HCT116 (cell line): ENCODE measurements around the gene FBXW8. TPM values are rescaled to one million over a fixed set of nuclear protein-coding genes. Genes with fewer than 3 reads are reported as not detected.

ENCODE experiments used
- ATAC-seq: fragments of 200-7000 bp; cut with Tn5 transposase; 2 replicates; pipeline ENCODE4 v1.9.1; 2020; ENCODE audit warnings: mild to moderate bottlenecking, moderate library complexity
- BruUV-seq: library from RNA; stranded (reverse); fragments of 400-500 nt; replicated peaks from 2 replicates; lab custom pipeline; 2021; lab: Mats Ljungman, UMichigan
- CTCF ChIA-PET: fragments of 300-600 bp; sonication (Branson Sonifier 250); formaldehyde crosslinking; loops from one replicate; lab custom pipeline; 2021; ENCODE audit warnings: antibody characterized with exemption; lab: Charles Lee
- POLR2A ChIA-PET: fragments of 300-600, 350-600 bp; sonication (Branson Sonifier 250); formaldehyde crosslinking; loops from one replicate; lab custom pipeline; 2021; ENCODE audit warnings: antibody characterized with exemption; lab: Charles Lee
- RAD21 ChIA-PET, 2 experiments: fragments of 300-600 bp; sonication (Branson Sonifier 250); formaldehyde crosslinking; loops; one replicate each; lab custom pipeline; 2023; ENCODE audit warnings: low total read pairs in 2 of 2; ENCODE audit not compliant: uncharacterized antibody in 2 of 2, unreplicated experiment in 2 of 2, low non-redundant PET in 1 of 2; lab: Charles Lee
- DNase-seq: peaks from one replicate; pipeline ENCODE4 v3.0.0-alpha.2; 2010; ENCODE audit warnings: low read depth, low spot score
- H2AFZ ChIP-seq: fragments of 200-600 bp; shearing (Covaris generic), sonication (generic); 2 replicates; pipeline ENCODE4 v1.6.1; 2017; ENCODE audit warnings: low read depth, mixed run types, mixed read lengths, antibody characterized with exemption, low read length; ENCODE audit not compliant: poor library complexity, severe bottlenecking
- H3K27ac ChIP-seq: 2 replicates; pipeline ENCODE4 v1.5.1; 2012; ENCODE audit warnings: low read depth, low read length
- H3K27me3 ChIP-seq: fragments of 200-600 bp; sonication (generic); 2 replicates; pipeline ENCODE4 v1.6.1; 2016; ENCODE audit warnings: mixed run types, low read length, mixed read lengths; ENCODE audit not compliant: insufficient read depth
- H3K36me3 ChIP-seq, 2 experiments: fragments of 200-500 bp in 1 of 2; fragments of 200-600 bp in 1 of 2; sonication (Bioruptor generic) in 1 of 2; sonication (generic) in 1 of 2; 2 replicates each; pipeline versions ENCODE4 v1.5.1 to v1.6.1; 2014 to 2016; ENCODE audit warnings: low read length in 2 of 2, inconsistent platforms in 1 of 2, mixed read lengths in 1 of 2, mixed run types in 1 of 2; ENCODE audit not compliant: insufficient read depth in 2 of 2, control insufficient read depth in 1 of 2
- H3K4me1 ChIP-seq, 2 experiments: fragments of 200-600 bp in 1 of 2; sonication (generic) in 1 of 2; 2 replicates each; pipeline versions ENCODE4 v1.5.1 to v1.6.1; 2012 to 2017; ENCODE audit warnings: low read length in 2 of 2, inconsistent platforms in 1 of 2, mild to moderate bottlenecking in 1 of 2, mixed read lengths in 1 of 2, mixed run types in 1 of 2, moderate library complexity in 1 of 2; ENCODE audit not compliant: insufficient read depth in 2 of 2, control insufficient read depth in 1 of 2
- H3K4me2 ChIP-seq: fragments of 200-600 bp; sonication (generic); 2 replicates; pipeline ENCODE4 v1.6.1; 2017; ENCODE audit warnings: mixed run types, low read length, mixed read lengths
- H3K4me3 ChIP-seq, 2 experiments: fragments of 200-600 bp in 1 of 2; sonication (generic) in 1 of 2; replicated peaks in 1 of 2; 2 replicates each; pipeline ENCODE4 v1.5.1; 2011 to 2016; ENCODE audit warnings: low read length in 2 of 2, control low read depth in 1 of 2, low read depth in 1 of 2, mild to moderate bottlenecking in 1 of 2, mixed read lengths in 1 of 2, mixed run types in 1 of 2
- H3K79me2 ChIP-seq: fragments of 200-600 bp; sonication (generic); 2 replicates; pipeline ENCODE4 v1.6.1; 2017; ENCODE audit warnings: mild to moderate bottlenecking, mixed run types, low read length, moderate library complexity, mixed read lengths; ENCODE audit not compliant: insufficient read depth
- H3K9ac ChIP-seq: fragments of 200-600 bp; sonication (generic); 2 replicates; pipeline ENCODE4 v1.6.1; 2016; ENCODE audit warnings: low read length, mixed read lengths
- H3K9me2 ChIP-seq: fragments of 200-600 bp; sonication (generic), shearing (Covaris generic); 2 replicates; pipeline ENCODE4 v1.6.1; 2017; ENCODE audit warnings: mixed run types, mild to moderate bottlenecking, moderate library complexity; ENCODE audit not compliant: insufficient read depth
- H3K9me3 ChIP-seq, 2 experiments: fragments of 200-500 bp in 1 of 2; fragments of 200-600 bp in 1 of 2; sonication (Bioruptor generic) in 1 of 2; sonication (generic) in 1 of 2; 2 replicates each; pipeline ENCODE4 v1.6.1; 2014 to 2017; ENCODE audit warnings: low read length in 2 of 2, mixed read lengths in 2 of 2, inconsistent platforms in 1 of 2, low read depth in 1 of 2, mild to moderate bottlenecking in 1 of 2, mixed run types in 1 of 2, moderate library complexity in 1 of 2; ENCODE audit not compliant: control insufficient read depth in 1 of 2, insufficient read depth in 1 of 2
- H4K20me1 ChIP-seq: fragments of 200-600 bp; sonication (generic), shearing (Covaris generic); 2 replicates; pipeline ENCODE4 v1.6.1; 2017; ENCODE audit warnings: mixed run types, mild to moderate bottlenecking, moderate library complexity; ENCODE audit not compliant: insufficient read depth
- CEBPB ChIP-seq: IDR thresholded peaks from 2 replicates; pipeline ENCODE4 v1.6.1; 2012; ENCODE audit warnings: low read depth
- EGR1 ChIP-seq: IDR thresholded peaks from 2 replicates; pipeline ENCODE4 v1.6.1; 2012; ENCODE audit warnings: low read depth
- ELF1 ChIP-seq: IDR thresholded peaks from 2 replicates; pipeline ENCODE4 v1.6.1; 2012; ENCODE audit warnings: low read depth, borderline replicate concordance
- EZH2phosphoT487 ChIP-seq: fragments of 200-600 bp; IDR thresholded peaks from 2 replicates; pipeline ENCODE4 v1.6.1; 2018; ENCODE audit warnings: antibody characterized with exemption, borderline replicate concordance
- JUND ChIP-seq: IDR thresholded peaks from 2 replicates; pipeline ENCODE4 v1.6.1; 2012
- POLR2AphosphoS5 ChIP-seq: IDR thresholded peaks from 2 replicates; pipeline ENCODE4 v1.6.1; 2011; ENCODE audit warnings: mild to moderate bottlenecking, low read depth, low read length, moderate library complexity
- RAD21 ChIP-seq: IDR thresholded peaks from 2 replicates; pipeline ENCODE4 v1.6.1; 2012; ENCODE audit warnings: low read depth, mild to moderate bottlenecking
- SIN3A ChIP-seq: IDR thresholded peaks from 2 replicates; pipeline ENCODE4 v1.6.1; 2012; ENCODE audit warnings: low read depth
- TCF7L2 ChIP-seq: IDR thresholded peaks from 2 replicates; pipeline ENCODE4 v1.7.0; 2011; ENCODE audit warnings: borderline replicate concordance, inconsistent platforms; ENCODE audit not compliant: insufficient read depth, insufficient read length; ENCODE audit errors: extremely low read depth
- YY1 ChIP-seq: IDR thresholded peaks from 2 replicates; pipeline ENCODE4 v1.6.1; 2011; ENCODE audit warnings: low read length, low read depth, moderate library complexity, mild to moderate bottlenecking; ENCODE audit not compliant: insufficient replicate concordance; ENCODE audit errors: extremely low read depth
- intact Hi-C: fragments of 100-400 bp; cut with micrococcal nuclease; formaldehyde crosslinking; loops from 2 replicates; pipeline ENCODE4 v1.10.0; 2022
- total RNA-seq: library from RNA; stranded (reverse); gene quantifications from one replicate; pipeline ENCODE4 v1.2.1, GENCODE V29; 2021; ENCODE audit not compliant: unreplicated experiment
- TF ChIP-seq, protein P1 (sequence below), 3 experiments: fragments of 200-600 bp in 1 of 3; sonication (generic) in 1 of 3; IDR thresholded peaks in 2 of 3; conservative IDR thresholded peaks in 1 of 3; 2 replicates each; pipeline ENCODE4 v1.5.1; 2012 to 2017; ENCODE audit warnings: low read depth in 2 of 3, low read length in 2 of 3, antibody characterized with exemption in 1 of 3, borderline replicate concordance in 1 of 3, control low read depth in 1 of 3, mild to moderate bottlenecking in 1 of 3, mixed read lengths in 1 of 3, mixed run types in 1 of 3, moderate library complexity in 1 of 3; ENCODE audit not compliant: insufficient read depth in 1 of 3
- TF ChIP-seq, protein P2 (sequence below): IDR thresholded peaks from 2 replicates; pipeline ENCODE4 v1.6.1; 2012; ENCODE audit warnings: low read depth
- TF ChIP-seq, protein P3 (sequence below): IDR thresholded peaks from 2 replicates; pipeline ENCODE4 v1.6.1; 2012

The FBXW8 gene
- total RNA-seq, 1 experiment from 2014 or later = 14.6 TPM

DNA sequence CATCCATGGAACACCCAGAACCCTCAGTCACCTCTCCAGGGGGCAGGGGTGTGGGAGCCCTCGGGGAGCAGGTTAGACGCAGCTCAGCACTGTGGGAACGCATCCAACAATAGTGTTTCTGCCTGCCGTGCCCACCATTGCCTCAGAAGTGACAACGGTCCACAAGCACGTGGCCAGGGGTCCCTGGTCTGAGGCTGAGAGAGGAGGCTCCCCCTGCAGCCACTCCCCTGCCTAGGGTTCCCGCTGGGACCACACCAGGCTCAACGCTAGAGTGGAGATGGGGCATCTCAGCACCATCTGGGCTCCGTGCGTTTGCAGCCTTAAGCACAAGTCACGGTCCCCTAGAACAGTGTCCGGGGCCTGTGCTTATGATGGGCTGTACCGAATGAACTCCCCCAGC is 125.8 kb downstream of the FBXW8 start:
- Histone ChIP-seq H4K20me1 (no peaks in the 10 kb centered on the region), H3K9me3 (no peaks in the 10 kb centered on the region), H3K4me3 (no peak overlapping the region), H3K4me2 (no peak overlapping the region), H3K4me1 (no peaks in the 10 kb centered on the region), H2AFZ (no peak overlapping the region), H3K27ac (no peak overlapping the region), H3K79me2 (no peaks in the 10 kb centered on the region), H3K9me2 (no peaks in the 10 kb centered on the region), H3K27me3 (no peaks in the 10 kb centered on the region), H3K9ac (no peak overlapping the region), H3K36me3 (no peaks in the 10 kb centered on the region)
- DNase-seq (no peak), ATAC-seq (no peak)
- no TSS peak for BruUV-seq
- intact Hi-C loops = no loop called here
- TF ChIP-seq CEBPB (no peak), YY1 (no peak)
- ChIA-PET CTCF (no interaction called here), RAD21 (no interaction called here), POLR2A (no interaction called here)

DNA sequence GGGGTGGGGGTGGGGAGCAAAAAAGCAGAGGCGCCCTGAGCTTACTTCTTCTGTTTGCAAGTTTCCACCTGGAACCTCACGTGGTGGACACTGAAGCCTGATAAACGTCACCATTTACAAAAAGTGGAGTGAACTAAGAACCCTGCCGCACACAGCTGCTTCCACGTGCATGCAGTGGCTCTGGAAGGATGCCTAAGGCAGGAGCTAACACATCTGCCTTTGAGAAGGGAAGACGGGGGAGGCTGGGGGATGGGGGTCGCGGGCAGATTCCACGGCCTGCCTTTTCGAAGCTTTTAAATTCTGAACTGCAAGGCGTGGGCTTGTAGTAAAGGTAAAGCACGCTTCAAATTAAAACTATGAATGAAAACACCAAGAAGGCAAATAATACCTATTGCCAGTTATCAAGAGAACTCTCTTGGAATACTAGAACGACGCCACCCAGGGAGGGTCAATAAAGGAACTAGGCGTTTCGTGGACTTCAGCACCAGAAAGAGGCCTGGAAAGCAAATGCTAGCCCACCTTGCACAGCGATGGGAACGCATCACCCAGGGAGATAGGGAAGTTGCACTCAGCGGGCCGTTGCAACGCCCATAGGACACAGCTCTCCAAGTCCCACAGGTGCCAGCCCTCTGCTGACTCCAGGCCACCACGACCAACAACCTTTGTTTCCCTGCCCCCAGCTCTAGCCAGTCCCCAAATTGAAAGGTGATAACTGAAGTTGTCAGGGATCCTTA is 126.7 kb downstream of the FBXW8 start:
- H3K36me3 ChIP-seq = no peaks in the 10 kb centered on the region
- ChIA-PET CTCF (no interaction called here), RAD21 (no interaction called here), POLR2A (no interaction called here)
- no peak overlapping the region for H2AFZ ChIP-seq
- BruUV-seq = no TSS peak
- intact Hi-C loops = no loop called here
- no peaks in the 10 kb centered on the region for H3K79me2 ChIP-seq
- no peaks in the 10 kb centered on the region for H4K20me1 ChIP-seq
- DNase-seq (no peak), ATAC-seq (no peak)
- H3K27ac ChIP-seq = no peak overlapping the region
- peaks cover 4 to 7% of the 10 kb centered on the region in 2 experiments; a peak in 3 of 4 replicates for H3K4me1 ChIP-seq
- H3K9me3 ChIP-seq = no peaks in the 10 kb centered on the region
- H3K9ac ChIP-seq = no peak overlapping the region
- H3K27me3 ChIP-seq = no peaks in the 10 kb centered on the region
- H3K4me3 ChIP-seq = no peak overlapping the region
- H3K4me2 ChIP-seq = no peak overlapping the region
- no peaks in the 10 kb centered on the region for H3K9me2 ChIP-seq
- TF ChIP-seq CEBPB (no peak), EZH2phosphoT487 (no peak), TCF7L2 (no peak), SIN3A (no peak), JUND (no peak), ELF1 (no peak), POLR2AphosphoS5 (no peak), RAD21 (no peak), EGR1 (no peak)
- TF ChIP-seq, protein P1, sequence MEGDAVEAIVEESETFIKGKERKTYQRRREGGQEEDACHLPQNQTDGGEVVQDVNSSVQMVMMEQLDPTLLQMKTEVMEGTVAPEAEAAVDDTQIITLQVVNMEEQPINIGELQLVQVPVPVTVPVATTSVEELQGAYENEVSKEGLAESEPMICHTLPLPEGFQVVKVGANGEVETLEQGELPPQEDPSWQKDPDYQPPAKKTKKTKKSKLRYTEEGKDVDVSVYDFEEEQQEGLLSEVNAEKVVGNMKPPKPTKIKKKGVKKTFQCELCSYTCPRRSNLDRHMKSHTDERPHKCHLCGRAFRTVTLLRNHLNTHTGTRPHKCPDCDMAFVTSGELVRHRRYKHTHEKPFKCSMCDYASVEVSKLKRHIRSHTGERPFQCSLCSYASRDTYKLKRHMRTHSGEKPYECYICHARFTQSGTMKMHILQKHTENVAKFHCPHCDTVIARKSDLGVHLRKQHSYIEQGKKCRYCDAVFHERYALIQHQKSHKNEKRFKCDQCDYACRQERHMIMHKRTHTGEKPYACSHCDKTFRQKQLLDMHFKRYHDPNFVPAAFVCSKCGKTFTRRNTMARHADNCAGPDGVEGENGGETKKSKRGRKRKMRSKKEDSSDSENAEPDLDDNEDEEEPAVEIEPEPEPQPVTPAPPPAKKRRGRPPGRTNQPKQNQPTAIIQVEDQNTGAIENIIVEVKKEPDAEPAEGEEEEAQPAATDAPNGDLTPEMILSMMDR (IDR thresholded peaks at IDR 0.05 in 2 of 3, conservative IDR thresholded peaks at IDR 0.05 in 1 of 3; ENCODE audit: borderline replicate concordance in 1 of 3, insufficient read depth in 1 of 3, low read depth in 2 of 3, low read length in 2 of 3) = no peak
- TF ChIP-seq, protein P2, sequence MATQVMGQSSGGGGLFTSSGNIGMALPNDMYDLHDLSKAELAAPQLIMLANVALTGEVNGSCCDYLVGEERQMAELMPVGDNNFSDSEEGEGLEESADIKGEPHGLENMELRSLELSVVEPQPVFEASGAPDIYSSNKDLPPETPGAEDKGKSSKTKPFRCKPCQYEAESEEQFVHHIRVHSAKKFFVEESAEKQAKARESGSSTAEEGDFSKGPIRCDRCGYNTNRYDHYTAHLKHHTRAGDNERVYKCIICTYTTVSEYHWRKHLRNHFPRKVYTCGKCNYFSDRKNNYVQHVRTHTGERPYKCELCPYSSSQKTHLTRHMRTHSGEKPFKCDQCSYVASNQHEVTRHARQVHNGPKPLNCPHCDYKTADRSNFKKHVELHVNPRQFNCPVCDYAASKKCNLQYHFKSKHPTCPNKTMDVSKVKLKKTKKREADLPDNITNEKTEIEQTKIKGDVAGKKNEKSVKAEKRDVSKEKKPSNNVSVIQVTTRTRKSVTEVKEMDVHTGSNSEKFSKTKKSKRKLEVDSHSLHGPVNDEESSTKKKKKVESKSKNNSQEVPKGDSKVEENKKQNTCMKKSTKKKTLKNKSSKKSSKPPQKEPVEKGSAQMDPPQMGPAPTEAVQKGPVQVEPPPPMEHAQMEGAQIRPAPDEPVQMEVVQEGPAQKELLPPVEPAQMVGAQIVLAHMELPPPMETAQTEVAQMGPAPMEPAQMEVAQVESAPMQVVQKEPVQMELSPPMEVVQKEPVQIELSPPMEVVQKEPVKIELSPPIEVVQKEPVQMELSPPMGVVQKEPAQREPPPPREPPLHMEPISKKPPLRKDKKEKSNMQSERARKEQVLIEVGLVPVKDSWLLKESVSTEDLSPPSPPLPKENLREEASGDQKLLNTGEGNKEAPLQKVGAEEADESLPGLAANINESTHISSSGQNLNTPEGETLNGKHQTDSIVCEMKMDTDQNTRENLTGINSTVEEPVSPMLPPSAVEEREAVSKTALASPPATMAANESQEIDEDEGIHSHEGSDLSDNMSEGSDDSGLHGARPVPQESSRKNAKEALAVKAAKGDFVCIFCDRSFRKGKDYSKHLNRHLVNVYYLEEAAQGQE = no peak
- TF ChIP-seq, protein P3, sequence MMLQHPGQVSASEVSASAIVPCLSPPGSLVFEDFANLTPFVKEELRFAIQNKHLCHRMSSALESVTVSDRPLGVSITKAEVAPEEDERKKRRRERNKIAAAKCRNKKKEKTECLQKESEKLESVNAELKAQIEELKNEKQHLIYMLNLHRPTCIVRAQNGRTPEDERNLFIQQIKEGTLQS = no peak
